GM12878 (cell line): ENCODE results near the gene KRT72. TPM values are rescaled to one million over a fixed set of nuclear protein-coding genes. Genes with fewer than 3 reads are reported as not detected.

ENCODE experiments used
- ATAC-seq: fragments of 200-7000 bp; cut with Tn5 transposase; 3 replicates; pipeline ENCODE4 v1.9.1; 2020; ENCODE audit warnings: mild to moderate bottlenecking, moderate library complexity
- BruUV-seq: library from RNA; stranded (reverse); fragments of 400-500 nt; replicated peaks from 2 replicates; lab custom pipeline; 2021; lab: Mats Ljungman, UMichigan
- CTCF ChIA-PET: fragments of 300-600 bp; sonication (Branson Sonifier 250); formaldehyde crosslinking; extraction: SDS; loops from one replicate; lab custom pipeline; 2021; ENCODE audit warnings: inconsistent platforms; lab: Yijun Ruan, JAX
- POLR2A ChIA-PET: fragments of 350-600 bp; formaldehyde crosslinking; extraction: SDS; loops from one replicate; lab custom pipeline; 2021; ENCODE audit warnings: inconsistent platforms; lab: Charles Lee
- RAD21 ChIA-PET: fragments of 300-600 bp; sonication (Branson Sonifier 250); formaldehyde crosslinking; loops from one replicate; lab custom pipeline; 2023; ENCODE audit warnings: antibody characterized with exemption; ENCODE audit not compliant: unreplicated experiment; lab: Charles Lee
- SMC1A ChIA-PET: fragments of 300-600 bp; sonication (Branson Sonifier 250); formaldehyde crosslinking; loops from one replicate; lab custom pipeline; 2023; ENCODE audit not compliant: unreplicated experiment, uncharacterized antibody; lab: Charles Lee
- DNase-seq: peaks from one replicate; pipeline ENCODE4 v3.0.0-alpha.2; 2011; ENCODE audit warnings: low read depth, low spot score
- FAIRE-seq: peaks from 3 replicates; lab custom pipeline; 2011; peaks lifted over from hg19 to GRCh38; lab: Jason Lieb, UNC
- H2AFZ ChIP-seq: 2 replicates; pipeline ENCODE4 v1.6.0; 2011; ENCODE audit warnings: low read depth, low read length, control low read depth; ENCODE audit not compliant: control insufficient read depth
- H3K27ac ChIP-seq: 2 replicates; pipeline ENCODE4 v1.5.1; 2011; ENCODE audit warnings: control low read depth; ENCODE audit not compliant: control insufficient read depth, insufficient read depth
- H3K27me3 ChIP-seq, 2 experiments: replicated peaks in 1 of 2; 2 replicates each; pipeline versions ENCODE4 v1.6.0 to v1.6.1; 2011; ENCODE audit warnings: low read length in 1 of 2; ENCODE audit not compliant: control insufficient read depth in 2 of 2, insufficient read depth in 2 of 2
- H3K36me3 ChIP-seq, 2 experiments: 2 replicates each; pipeline ENCODE4 v1.5.1; 2011; ENCODE audit warnings: low read length in 1 of 2; ENCODE audit not compliant: control insufficient read depth in 2 of 2, insufficient read depth in 2 of 2
- H3K4me1 ChIP-seq: 2 replicates; pipeline ENCODE4 v1.6.1; 2011; ENCODE audit warnings: mild to moderate bottlenecking, low read length, moderate library complexity, mixed read lengths; ENCODE audit not compliant: control insufficient read depth, insufficient read depth
- H3K4me2 ChIP-seq: 2 replicates; pipeline ENCODE4 v1.6.0; 2011; ENCODE audit warnings: control low read depth; ENCODE audit not compliant: control insufficient read depth, insufficient read depth
- H3K4me3 ChIP-seq: fragments of 200-600 bp; sonication (generic); 2 replicates; pipeline ENCODE4 v1.5.1; 2016
- H3K79me2 ChIP-seq: 2 replicates; pipeline ENCODE4 v1.6.0; 2011; ENCODE audit warnings: low read length; ENCODE audit not compliant: control insufficient read depth, insufficient read depth
- H3K9ac ChIP-seq: 2 replicates; pipeline ENCODE4 v1.8.0; 2011; ENCODE audit warnings: low read length, control low read depth, mixed read lengths; ENCODE audit not compliant: control insufficient read depth, insufficient read depth
- H3K9me3 ChIP-seq: replicated peaks from 3 replicates; pipeline ENCODE4 v1.5.1; 2011; ENCODE audit warnings: mild to moderate bottlenecking, low read length; ENCODE audit not compliant: control insufficient read depth, insufficient read depth
- H4K20me1 ChIP-seq: 2 replicates; pipeline ENCODE4 v1.6.0; 2011; ENCODE audit not compliant: control insufficient read depth, insufficient read depth
- HDGF ChIP-seq: fragments of 450-650 bp; IDR thresholded peaks from 2 replicates; pipeline ENCODE4 v1.6.1; 2016; ENCODE audit warnings: antibody characterized with exemption
- MTA2 ChIP-seq: fragments of 450-650 bp; IDR thresholded peaks from 2 replicates; pipeline ENCODE4 v1.6.1; 2016; ENCODE audit warnings: low read depth, mild to moderate bottlenecking, moderate library complexity
- RELA ChIP-seq: fragments of 450-650 bp; IDR thresholded peaks from 2 replicates; pipeline ENCODE4 v1.8.0; 2014; ENCODE audit warnings: borderline replicate concordance; ENCODE audit not compliant: partially characterized antibody
- SMARCA5 ChIP-seq: fragments of 450-650 bp; IDR thresholded peaks from 2 replicates; pipeline ENCODE4 v1.6.1; 2017; ENCODE audit warnings: mild to moderate bottlenecking
- SMC3 ChIP-seq: IDR thresholded peaks from 2 replicates; pipeline ENCODE4 v1.6.1; 2011; ENCODE audit warnings: low read length, improper control_type of control experiment, borderline replicate concordance
- ZNF622 ChIP-seq: fragments of 450-650 bp; IDR thresholded peaks from 2 replicates; pipeline ENCODE4 v1.6.1; 2017; ENCODE audit warnings: mild to moderate bottlenecking, inconsistent platforms
- WGBS: methylation state at CpG from one replicate; pipeline ENCODE4 v1.1.6; 2016; ENCODE audit warnings: low lambda C conversion rate; ENCODE audit not compliant: insufficient replicate concordance, insufficient coverage; ENCODE audit errors: missing lambda C conversion rate; 5-methylcytosine and 5-hydroxymethylcytosine counted together
- in situ Hi-C: fragments of 300-500 bp; cut with MboI; formaldehyde crosslinking; loops from 9 replicates; pipeline ENCODE4 v1.14.3; 2018; ENCODE audit warnings: mixed read lengths
- intact Hi-C: fragments of 100-400 bp; cut with micrococcal nuclease; formaldehyde crosslinking; loops from one replicate; pipeline ENCODE4 v1.14.2; 2022; ENCODE audit not compliant: unreplicated experiment
- polyA plus RNA-seq, 11 experiments: library from polyadenylated mRNA; depleted of rRNA in 4 of 11; unstranded in 6 of 11; stranded (reverse) in 5 of 11; fragments of >200 nt; fragmentation: Nextera tagmentation in 4 of 11; fragmentation: Illumina TruSeq in 1 of 11; extraction: Ambion mirVana in 4 of 11; extraction: Trizol in 1 of 11; gene quantifications; 1 replicate in 1 of 11; 2 replicates in 10 of 11; pipeline versions ENCODE4 v1.2.1 to v1.2.3, GENCODE V29; 2011 to 2016; ENCODE audit warnings: inconsistent platforms in 2 of 11, missing spikeins in 2 of 11, low read depth in 1 of 11
- total RNA-seq, 4 experiments: library from RNA; depleted of rRNA in 3 of 4; stranded (reverse); fragments of >200 nt in 3 of 4; fragmentation: Illumina TruSeq in 1 of 4; extraction: Trizol in 1 of 4; gene quantifications; 2 replicates each; pipeline versions ENCODE4 v1.2.1 to v1.2.3, GENCODE V29; 2013 to 2021
- TF ChIP-seq, protein P1 (sequence below): IDR thresholded peaks from 2 replicates; pipeline ENCODE4 v1.6.1; 2012; ENCODE audit warnings: improper control_type of control experiment, low read depth, low read length; ENCODE audit not compliant: insufficient replicate concordance
- TF ChIP-seq, protein P2 (sequence below): IDR thresholded peaks from 2 replicates; pipeline ENCODE4 v1.6.1; 2011; ENCODE audit warnings: mild to moderate bottlenecking, low read depth, low read length, moderate library complexity; ENCODE audit not compliant: insufficient replicate concordance
- TF ChIP-seq, protein P3 (sequence below): fragments of 450-650 bp; IDR thresholded peaks from 2 replicates; pipeline ENCODE4 v1.6.1; 2016; ENCODE audit warnings: mild to moderate bottlenecking

Gene KRT72
- total and polyA plus RNA-seq, 10 of the 15 experiments (the other 5 are each of a cell fraction or from before 2014, with no cell fraction given), result not detected

DNA sequence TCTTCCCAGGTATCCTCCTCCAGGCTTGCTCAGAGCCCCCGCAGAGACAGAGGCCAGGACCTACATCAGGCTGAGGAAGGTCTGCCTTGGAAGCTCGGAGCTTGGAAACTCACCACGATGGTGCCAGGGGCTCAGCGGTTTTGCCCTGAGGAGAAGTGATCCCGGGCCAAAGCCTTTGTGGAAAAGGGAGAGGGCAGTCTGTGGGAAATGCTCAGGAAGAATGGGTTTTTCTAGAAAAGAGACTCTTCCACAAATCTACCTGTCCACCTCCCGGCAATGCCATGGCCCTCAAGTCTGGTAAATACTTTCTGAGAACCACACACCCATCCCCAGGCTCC lies 42.8 kb upstream of the KRT72 start:
- ChIA-PET POLR2A (no interaction called here), SMC1A (no interaction called here), CTCF (no interaction called here)
- Histone ChIP-seq H3K4me2 (no peak overlapping the region), H3K9ac (no peak overlapping the region), H3K27ac (no peak overlapping the region), H3K4me3 (no peak overlapping the region), H3K4me1 (no peaks in the 10 kb centered on the region), H3K79me2 (no peaks in the 10 kb centered on the region), H3K36me3 (no peaks in the 10 kb centered on the region), H3K9me3 (no peaks in the 10 kb centered on the region), H4K20me1 (no peaks in the 10 kb centered on the region), H2AFZ (no peak overlapping the region)
- intact Hi-C loops, result no loop called here
- in situ Hi-C loops, result no loop called here
- ATAC-seq, result no peak
- BruUV-seq, result no TSS peak
- TF ChIP-seq SMARCA5, result no peak
- TF ChIP-seq, all 136 proteins: peak for 0
- DNase-seq (no peak), FAIRE-seq (no peak)
- H3K27me3 ChIP-seq, result peaks cover 3 to 6% of the 10 kb centered on the region in 2 experiments; a peak in 3 of 4 replicates
- WGBS, result 14% methylated on average over 6 of the region's 6 CpGs
- RAD21 ChIA-PET, result no interaction called here

DNA sequence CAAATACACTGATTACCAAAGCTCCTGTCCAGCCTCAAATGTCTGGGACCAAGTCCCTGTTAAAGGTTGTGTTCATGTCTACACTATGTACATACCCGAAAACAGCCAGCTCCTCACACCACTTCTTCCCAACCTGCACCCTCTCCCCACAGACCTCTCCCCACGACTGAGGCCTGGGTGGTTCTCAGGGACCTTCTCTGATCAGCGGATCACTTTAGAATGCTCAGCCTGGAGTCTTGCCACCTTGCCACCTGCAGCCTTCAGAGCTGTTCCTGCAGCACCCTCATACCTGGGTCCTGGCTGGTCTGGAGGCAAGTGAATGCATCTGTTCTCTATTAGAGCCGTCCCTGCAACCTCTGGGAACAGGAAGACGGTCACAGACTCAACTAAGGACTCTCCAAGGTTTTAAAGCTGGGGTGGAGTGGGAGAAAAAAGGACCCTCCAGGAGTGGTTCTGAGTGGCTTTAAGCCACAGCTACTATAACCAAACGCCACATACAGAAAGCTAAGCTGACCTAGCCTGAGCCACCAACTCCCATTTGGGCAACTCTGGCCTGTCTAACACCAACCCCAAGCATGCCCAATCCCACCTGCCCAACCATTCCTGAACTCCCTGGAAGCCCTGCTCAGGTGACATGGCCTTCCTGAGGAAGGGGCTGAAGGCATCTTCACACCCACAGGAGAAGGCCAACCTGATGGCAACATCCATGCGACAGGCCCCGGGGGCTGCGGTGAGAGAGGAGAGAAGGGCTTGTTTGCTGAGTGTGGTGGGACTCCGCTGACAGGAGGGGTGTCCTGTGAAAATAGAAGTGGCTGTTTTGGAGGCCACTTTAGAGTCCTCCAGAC lies 42.2 kb upstream of the KRT72 start:
- H3K4me2 ChIP-seq, result no peak overlapping the region
- intact Hi-C loops, result no loop called here
- H3K79me2 ChIP-seq, result no peaks in the 10 kb centered on the region
- ChIA-PET POLR2A (no interaction called here), SMC1A (no interaction called here), CTCF (no interaction called here), RAD21 (no interaction called here)
- H2AFZ ChIP-seq, result no peak overlapping the region
- no peaks in the 10 kb centered on the region for H3K9me3 ChIP-seq
- no peak for DNase-seq
- no peak overlapping the region for H3K9ac ChIP-seq
- FAIRE-seq, result no peak
- 27% methylated on average over 10 of the region's 10 CpGs for WGBS
- H3K36me3 ChIP-seq, result no peaks in the 10 kb centered on the region
- no peak overlapping the region for H3K4me3 ChIP-seq
- no peaks in the 10 kb centered on the region for H4K20me1 ChIP-seq
- BruUV-seq, result no TSS peak
- no peaks in the 10 kb centered on the region for H3K4me1 ChIP-seq
- peaks cover 3 to 6% of the 10 kb centered on the region in 2 experiments; a peak in 3 of 4 replicates for H3K27me3 ChIP-seq
- no peak overlapping the region for H3K27ac ChIP-seq
- ATAC-seq, result no peak
- in situ Hi-C loops, result no loop called here
- TF ChIP-seq RELA (no peak), ZNF622 (no peak), HDGF (no peak), MTA2 (no peak), SMC3 (no peak)
- TF ChIP-seq, protein P1, sequence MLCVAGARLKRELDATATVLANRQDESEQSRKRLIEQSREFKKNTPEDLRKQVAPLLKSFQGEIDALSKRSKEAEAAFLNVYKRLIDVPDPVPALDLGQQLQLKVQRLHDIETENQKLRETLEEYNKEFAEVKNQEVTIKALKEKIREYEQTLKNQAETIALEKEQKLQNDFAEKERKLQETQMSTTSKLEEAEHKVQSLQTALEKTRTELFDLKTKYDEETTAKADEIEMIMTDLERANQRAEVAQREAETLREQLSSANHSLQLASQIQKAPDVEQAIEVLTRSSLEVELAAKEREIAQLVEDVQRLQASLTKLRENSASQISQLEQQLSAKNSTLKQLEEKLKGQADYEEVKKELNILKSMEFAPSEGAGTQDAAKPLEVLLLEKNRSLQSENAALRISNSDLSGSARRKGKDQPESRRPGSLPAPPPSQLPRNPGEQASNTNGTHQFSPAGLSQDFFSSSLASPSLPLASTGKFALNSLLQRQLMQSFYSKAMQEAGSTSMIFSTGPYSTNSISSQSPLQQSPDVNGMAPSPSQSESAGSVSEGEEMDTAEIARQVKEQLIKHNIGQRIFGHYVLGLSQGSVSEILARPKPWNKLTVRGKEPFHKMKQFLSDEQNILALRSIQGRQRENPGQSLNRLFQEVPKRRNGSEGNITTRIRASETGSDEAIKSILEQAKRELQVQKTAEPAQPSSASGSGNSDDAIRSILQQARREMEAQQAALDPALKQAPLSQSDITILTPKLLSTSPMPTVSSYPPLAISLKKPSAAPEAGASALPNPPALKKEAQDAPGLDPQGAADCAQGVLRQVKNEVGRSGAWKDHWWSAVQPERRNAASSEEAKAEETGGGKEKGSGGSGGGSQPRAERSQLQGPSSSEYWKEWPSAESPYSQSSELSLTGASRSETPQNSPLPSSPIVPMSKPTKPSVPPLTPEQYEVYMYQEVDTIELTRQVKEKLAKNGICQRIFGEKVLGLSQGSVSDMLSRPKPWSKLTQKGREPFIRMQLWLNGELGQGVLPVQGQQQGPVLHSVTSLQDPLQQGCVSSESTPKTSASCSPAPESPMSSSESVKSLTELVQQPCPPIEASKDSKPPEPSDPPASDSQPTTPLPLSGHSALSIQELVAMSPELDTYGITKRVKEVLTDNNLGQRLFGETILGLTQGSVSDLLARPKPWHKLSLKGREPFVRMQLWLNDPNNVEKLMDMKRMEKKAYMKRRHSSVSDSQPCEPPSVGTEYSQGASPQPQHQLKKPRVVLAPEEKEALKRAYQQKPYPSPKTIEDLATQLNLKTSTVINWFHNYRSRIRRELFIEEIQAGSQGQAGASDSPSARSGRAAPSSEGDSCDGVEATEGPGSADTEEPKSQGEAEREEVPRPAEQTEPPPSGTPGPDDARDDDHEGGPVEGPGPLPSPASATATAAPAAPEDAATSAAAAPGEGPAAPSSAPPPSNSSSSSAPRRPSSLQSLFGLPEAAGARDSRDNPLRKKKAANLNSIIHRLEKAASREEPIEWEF, result no peak
- TF ChIP-seq, protein P2, sequence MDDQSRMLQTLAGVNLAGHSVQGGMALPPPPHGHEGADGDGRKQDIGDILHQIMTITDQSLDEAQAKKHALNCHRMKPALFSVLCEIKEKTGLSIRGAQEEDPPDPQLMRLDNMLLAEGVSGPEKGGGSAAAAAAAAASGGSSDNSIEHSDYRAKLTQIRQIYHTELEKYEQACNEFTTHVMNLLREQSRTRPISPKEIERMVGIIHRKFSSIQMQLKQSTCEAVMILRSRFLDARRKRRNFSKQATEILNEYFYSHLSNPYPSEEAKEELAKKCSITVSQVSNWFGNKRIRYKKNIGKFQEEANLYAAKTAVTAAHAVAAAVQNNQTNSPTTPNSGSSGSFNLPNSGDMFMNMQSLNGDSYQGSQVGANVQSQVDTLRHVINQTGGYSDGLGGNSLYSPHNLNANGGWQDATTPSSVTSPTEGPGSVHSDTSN, result no peak
- TF ChIP-seq, protein P3, sequence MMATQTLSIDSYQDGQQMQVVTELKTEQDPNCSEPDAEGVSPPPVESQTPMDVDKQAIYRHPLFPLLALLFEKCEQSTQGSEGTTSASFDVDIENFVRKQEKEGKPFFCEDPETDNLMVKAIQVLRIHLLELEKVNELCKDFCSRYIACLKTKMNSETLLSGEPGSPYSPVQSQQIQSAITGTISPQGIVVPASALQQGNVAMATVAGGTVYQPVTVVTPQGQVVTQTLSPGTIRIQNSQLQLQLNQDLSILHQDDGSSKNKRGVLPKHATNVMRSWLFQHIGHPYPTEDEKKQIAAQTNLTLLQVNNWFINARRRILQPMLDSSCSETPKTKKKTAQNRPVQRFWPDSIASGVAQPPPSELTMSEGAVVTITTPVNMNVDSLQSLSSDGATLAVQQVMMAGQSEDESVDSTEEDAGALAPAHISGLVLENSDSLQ, result no peak
